HG03025 (cell line): ENCODE data around the gene RBM20.
A peak's percentile ranks its signal among the peaks of the same experiment; 100 is the strongest.

Experiments used
- ATAC-seq: cut with Tn5 transposase; IDR thresholded peaks from one replicate; pipeline ENCODE4 v1.9.1; 2021; ENCODE audit warnings: mild to moderate bottlenecking, moderate library complexity; ENCODE audit not compliant: unreplicated experiment, low FRiP score

RBM20 gene

DNA sequence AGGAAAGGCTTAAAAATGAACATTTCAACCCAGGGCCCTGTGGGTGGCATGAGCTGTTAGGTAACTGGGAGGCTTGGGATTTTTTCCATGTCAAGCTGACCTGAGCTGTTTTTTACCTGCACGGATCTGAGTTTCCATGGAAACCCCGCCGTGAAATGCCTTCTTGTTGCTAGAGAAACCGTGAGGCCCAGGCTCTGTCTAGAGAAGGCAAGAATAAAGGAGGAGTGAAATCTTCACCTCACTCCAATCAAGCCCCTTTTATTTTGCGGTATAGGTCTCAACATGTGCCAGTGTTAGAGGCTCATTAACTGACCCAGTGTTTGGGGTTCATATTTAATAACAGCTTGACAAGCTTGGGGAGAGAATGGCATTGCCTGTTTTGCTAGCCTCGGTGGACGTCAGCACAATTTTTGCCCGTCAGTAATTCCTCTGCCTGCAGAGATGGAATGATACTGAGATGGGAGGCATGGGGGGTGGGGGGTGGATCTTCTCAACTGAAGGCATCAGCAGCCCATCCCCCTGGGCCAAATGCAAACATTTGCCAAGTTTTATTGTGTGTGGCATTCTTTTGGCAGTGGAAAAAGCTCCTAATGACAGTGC, 178.7 kb downstream of the RBM20 start:
- no peak for ATAC-seq

DNA sequence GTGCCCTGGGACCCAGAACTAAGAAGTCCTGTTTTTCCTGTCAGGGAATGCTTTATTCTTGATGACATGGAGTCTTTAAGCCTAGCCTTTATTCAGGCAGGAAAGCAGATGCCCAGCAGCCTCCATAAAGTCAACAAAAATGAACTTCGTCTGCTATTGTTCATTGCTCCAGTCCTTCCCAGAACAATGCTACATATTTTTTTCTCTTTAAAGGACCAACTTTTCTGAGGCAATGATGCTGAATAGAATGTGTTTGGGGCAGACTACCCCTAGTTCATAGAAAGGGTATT, 180.0 kb downstream of the RBM20 start:
- no peak for ATAC-seq

DNA sequence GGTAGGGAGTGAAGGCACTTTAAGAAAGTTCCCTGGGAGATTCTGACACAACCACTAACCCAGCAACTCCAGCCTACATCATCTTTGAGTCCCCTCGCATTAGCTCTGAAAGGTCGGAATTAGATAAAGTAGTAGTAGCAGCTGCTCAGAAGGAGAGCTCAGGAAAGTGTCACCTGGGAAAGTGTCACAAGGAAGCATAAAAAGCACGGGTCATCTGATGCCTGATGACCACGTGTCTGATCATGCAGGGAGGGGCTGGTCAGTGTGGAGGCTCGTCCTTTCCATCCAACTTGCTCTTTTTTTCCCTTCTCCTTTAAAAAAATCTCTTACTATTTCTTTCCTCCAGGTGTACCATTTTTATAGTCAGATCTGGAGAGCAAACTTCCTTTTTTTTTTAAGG, 180.5 kb downstream of the RBM20 start:
- ATAC-seq: no peak

DNA sequence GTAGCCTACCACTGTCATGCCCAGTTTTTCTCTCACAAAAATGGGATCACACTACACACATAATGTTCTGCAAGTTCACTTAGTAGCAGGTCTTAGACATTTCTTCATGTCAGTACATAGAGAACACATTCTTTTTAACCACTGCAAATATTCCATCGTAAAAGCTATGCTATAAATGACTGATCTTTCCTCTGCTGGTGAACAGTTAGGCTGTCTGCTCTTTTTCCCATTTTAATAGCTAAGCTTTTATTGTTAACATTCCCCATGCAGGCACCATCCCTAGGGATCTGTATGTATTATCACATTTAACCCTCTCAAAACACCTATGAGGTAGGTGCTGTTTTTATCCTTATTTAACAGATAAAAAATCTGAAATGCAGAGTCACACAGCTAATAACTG, 181.4 kb downstream of the RBM20 start:
- ATAC-seq: no peak

DNA sequence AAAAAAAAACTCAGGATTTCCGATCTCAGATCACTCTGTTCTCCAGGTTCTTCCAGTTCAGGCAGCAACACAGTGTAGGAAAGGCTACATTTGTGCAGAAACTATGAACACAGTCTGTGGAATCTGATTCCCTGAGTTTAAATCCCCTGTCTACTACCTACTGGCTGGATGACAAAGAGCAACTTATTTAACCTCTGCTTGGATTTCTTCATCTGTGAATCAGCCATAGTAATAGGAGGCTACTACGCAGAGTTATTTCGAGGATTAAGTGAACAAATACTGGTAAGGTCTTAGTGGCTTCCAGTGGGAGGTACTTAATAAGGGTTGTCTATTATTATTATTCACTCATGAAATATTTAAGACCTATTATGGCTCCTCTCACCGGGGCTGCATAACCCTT, 183.3 kb downstream of the RBM20 start:
- no peak for ATAC-seq

DNA sequence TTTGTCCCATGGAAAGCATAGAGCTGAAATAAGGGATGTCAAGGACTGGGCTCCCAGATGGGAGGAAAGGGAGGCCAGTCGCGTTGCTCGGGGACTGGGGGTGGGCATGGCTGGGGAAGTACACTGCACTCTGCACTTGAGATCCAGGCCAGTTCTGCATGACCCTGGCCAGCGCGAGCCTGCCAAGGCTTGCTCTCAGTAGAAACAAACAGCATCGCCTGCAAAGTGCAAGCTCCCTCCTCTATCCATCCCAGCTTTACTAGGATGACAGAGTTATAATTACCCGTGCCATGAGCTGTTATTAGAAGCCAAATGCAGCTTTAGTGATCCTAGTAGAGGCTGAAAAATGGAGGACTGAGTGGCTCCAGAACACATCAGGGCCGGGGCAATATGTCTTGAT, 183.7 kb downstream of the RBM20 start:
- ATAC-seq: no peak

DNA sequence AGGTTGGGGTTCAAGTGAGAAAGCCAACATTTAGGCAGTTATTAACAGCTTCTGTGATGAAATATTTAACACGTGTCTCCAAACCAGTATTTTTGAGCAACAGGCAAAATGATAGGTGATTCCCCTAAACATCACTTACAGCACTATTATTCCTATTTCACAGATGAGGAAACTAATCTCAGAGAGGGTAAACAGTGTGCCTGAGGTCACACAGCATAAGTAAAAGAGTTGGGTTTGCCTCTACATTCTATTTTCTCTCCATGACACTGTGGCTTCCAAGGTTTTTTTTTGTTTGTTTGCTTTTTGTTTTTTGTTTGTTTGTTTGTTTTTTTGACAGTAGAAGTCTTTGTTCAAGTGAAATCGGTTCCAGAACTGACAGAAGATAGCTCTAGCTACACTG, 184.4 kb downstream of the RBM20 start:
- ATAC-seq: no peak

DNA sequence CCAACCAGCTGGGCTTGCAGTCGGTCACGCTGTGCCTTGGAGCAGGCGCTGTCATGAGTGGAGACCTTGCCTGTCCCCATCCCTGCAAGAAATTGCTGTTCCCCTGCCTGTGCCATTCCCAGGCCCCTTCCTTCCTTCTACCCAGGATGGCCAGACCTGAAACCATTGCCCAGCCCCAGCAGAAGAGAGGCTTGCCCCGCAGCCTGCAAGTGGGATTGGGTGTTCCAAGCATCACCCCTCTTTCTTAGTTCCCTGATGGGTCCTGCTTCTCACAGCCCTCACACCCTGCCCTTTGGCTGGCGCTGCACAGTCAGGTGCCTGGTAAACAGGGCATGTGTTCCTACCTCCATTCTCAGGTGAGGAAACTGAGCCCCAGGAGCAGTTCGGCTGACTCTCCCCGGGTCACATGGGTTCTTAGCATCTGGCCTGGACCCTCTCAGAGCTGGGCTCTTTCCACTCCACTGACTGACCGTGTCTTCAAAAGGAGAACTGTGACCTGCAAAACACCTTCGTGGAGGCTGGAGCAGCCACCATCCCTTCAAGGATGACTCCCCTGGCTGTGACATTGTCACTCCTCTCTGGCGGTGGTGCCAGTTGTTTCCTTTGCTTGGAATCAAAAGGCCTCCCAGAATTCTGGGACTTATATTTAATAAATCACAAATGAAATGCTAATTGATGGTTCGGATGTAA, 185.7 kb downstream of the RBM20 start:
- no peak for ATAC-seq

DNA sequence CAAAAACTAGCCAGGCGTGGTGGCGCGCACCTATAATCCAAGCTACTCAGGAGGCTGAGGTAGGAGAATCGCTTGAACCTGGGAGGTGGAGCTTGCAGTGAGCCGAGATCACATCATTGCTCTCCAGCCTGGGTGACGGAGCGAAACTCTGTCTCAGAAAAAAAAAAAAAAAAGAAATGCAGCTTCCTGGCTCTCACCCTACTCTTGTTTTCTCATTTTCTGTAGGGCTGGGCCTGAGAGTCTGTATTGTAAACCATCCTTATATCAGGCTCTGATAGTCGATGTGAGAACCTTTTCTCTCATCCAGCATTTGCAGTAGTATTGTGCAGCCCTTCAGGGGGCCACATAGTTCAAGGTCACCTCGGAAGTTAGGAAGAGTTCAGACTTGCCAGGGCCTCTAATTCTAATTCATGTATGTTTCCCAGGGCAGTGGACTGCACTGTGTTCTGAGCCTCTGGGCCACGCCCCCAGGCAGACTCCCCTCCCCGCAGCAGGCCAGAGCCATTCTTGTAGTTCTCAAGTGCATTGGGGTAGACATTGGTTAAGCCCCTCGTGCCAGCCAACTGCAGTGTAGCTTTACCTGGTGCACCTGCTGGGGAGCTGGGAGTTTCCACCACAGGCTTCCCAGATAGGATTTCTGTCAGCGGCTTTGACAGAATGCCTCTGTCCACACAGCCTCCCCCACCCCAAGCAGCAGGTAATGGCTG, 189.3 kb downstream of the RBM20 start:
- ATAC-seq: no peak

DNA sequence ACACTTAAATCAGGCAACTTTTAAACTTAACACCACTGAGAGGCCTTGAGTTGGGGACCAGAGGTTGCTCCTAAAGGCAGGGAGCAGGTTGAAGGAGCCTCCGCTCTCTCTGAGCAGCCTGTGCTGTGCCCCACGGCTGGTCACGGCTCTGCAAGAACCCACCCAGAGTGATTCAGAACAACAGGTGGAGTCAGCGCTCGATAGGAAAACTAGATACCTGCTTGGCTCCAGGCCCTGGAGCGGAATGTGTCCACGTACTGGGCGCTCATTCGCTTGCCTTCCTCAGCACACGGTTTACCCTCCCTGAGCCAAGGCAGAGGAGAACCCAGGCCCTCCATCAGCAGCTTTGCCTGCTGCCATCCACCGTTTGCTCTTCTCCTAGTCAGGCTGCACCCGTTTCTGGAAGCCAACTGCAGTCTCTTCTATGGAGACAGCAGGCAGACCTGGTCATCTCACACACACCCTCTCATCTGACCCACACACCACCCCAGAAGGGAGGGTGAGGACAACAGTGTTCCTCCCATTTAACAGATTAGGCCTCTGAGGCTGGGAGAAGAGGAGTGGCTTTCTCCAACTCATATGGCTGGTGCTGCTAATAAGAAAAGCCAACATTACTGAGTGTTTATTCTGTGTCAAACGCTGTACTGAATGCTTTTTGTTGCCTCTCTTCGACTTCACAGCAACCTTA, 189.9 kb downstream of the RBM20 start:
- no peak for ATAC-seq

DNA sequence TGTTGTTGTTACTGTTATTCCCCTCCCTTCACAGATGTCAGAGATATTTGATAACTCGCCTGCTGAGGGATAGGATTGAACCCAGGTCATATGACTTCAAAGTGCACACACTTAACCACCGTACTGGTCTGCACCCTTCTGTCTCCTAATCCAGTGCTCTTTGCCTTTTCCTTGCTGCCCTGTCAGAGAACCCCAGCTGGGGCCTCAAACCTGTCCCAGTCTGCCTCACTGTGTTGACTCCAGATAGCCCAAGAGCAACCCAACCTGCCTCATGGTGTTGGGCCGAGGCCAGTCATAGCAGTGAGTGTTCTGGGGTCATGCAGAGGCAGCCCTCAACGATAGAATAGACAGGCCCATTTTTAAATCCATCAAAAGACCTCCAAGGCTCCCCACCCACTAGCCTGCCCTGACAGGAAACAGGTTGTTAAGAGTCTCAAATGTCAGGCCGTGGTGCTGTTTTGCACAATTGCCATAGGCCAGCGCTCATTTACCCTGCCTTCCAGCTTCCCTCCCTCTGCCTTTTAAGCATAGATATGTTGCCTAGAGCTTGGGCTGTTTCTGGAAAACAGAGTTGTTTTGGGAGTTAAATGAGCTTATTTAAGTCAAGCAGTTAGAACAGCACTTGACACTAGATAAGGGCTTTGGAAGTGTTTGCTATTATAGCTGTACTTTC, 190.6 kb downstream of the RBM20 start:
- ATAC-seq: no peak

DNA sequence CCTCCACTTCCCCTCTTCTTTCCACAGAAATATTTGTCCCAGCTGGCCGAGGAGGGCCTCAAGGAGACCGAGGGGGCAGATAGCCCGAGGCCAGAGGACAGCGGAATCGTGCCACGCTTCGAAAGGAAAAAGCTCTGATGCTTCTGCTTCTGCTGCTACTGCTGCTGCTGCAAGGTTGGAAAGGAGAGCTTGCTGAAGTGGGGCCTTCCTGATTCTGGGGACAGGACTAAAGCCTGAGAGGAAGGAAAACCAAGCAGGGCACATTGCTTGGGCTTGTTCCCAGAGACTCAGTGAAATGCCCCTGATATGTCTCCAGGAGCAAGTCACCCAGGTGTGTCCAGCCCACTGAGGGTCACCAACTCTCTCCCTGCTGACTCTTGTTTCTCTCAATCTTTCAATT, 191.7 kb downstream of the RBM20 start:
- ATAC-seq: no peak

DNA sequence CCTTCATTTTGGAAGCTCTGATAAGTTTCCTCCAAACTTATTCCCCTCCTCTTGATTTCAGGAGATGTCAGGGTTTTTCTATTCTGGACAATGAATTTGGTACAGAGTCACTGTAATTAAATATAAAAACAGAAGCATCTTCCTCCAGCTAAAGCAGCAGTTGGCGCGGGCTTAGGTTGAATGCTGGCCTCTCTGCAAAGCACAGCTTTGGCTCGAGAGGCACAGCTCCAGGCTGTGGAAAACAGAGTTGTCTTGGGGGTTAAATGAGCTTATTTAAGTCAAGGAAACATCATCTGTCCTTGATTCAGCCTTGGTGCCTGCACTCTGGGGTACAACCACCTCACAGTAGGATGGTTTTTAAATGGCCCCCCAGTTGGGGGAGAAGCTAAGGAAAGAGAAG, 192.6 kb downstream of the RBM20 start:
- ATAC-seq: no peak

DNA sequence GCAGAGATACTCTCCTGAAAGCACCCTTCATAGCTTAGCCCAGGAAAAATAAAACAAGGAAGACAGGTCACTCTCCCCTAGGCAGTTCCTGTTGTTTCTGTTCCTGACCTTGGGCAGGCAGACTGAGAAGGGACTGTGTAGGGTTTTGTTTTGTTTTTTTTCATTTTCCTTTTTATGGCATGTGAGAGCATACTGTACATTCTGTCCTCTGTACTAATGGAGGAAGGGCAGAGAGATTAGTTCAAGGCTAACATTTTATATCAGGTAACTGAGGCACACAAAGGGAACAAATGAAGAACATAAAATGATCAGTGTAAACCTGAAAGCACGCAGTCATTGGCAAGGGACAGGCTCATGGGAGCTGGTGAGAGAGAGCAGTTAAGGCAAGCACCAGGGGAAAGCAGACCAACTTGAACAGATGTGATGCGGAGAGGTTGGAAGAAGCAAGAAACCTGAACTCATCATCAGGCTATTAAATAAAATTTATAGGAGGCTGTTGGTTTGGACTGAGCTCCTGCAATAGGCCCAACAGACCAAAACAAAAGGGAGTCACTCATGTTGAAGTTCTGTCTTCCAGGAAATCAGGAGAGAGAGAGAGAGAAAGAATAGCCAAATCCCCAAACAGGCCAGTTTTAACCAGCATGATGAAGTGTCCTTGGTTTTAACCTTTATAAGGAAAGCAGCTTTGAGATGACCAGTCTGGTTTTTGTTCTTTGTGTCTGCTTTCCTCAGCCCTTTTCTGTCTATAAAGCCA, 193.5 kb downstream of the RBM20 start:
- ATAC-seq: no peak

DNA sequence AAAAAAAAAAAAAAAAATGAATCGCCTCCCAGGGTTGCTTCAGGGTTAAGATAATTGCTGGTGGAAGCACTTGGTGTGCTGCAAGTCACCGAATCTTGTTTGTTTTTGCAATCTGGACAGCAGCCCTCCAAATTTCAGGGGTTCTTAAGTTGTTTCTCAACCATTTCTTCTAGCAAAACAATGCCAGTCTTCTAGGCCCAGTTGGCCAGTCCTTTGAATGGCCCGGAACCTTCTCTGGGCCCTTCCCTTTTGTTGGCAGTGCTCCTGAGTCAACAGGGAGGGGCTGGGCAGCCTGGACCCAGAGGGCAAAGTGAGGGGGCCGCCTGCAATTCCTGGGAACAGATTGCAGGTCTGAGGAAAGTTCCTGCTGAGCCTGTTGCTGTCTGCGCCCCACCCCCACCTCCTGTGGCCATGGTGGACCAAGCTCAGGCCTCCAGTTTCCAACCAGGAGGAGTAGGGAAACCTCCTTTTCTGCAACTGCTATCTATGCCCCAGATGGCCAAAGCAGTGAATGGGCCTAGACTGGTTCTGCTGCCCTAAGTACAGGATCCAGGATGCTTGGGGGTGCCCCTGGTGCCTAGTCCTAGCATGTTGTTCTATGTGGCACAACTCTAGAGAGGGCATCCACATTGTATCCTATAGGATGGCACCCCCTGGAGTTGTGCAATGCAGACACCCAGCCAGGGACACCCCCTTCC, 196.2 kb downstream of the RBM20 start:
- ATAC-seq: no peak

DNA sequence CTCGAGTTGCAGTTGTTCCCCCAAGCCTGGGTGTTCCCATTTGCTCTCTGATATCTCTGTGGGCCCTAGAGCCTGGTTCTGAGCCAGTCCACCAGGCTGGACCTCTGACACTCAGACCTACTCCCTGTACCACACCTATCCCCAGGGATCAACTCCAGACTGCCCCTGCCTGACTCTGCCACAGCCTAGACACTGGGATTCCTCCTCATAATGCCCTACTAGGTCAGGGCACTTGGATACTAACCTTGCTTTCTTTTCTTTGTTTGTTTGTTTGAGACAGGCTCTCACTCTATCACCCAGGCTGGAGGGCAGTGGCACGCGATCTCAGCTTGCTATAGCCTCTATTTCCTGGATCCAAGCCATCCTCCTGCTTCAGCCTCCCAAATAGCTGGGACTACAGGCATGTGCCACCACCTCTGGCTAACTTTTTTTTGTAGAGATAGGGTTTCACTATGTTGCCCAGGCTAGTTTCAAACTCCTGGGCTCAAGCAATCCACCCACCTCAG, 196.8 kb downstream of the RBM20 start:
- ATAC-seq: no peak

DNA sequence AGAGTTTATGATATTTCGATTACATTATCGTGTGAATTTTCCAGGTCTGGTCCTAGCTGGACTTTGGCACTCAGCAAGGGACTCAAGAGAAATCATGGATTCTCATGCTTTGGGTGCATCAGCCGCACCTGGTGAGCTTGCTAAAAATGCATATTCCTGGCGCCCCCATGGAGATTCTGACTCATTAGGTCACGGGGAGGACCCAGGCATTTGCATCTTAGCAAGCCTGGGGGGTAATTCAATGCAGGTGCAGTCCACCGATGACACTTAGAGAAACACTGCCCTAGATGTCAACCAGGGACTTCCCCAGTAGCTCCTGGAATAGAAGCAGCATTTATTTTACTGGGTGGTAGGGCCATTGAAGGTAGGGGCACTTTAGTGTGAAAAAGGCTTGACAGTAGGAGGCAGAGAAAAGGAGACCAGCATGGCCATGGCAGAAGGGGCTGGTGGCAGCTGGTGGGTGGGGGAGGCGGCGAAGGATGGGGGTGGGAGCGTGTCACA, 197.7 kb downstream of the RBM20 start:
- ATAC-seq: peak; percentile 71

DNA sequence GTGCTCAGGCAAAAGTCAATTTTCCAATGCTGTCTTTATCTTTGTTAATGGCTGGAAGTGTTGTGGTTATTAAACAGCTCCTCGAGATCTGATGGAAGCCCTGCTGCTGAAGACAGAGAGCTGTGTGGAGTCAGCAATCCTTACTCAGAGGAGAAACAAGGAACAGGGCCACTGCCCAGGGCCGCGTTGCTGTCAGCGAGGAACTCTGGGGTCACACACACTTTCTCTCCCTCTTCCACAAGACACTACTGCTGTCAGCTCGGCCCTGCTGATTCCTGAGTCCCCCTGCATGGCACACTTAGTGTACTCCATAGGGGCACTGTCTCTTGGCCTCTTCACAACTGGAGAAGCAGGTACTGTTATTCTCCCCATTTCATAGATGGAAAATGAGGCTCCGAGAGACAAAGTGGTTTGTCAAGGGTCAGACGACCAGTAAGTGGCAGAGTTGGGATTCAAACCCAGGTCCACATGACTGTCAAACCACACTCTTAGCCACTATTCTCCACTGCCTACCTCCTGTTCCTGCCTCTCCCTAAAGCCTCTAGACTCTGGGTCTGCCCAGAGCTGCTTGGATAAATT, 198.3 kb downstream of the RBM20 start:
- no peak for ATAC-seq

DNA sequence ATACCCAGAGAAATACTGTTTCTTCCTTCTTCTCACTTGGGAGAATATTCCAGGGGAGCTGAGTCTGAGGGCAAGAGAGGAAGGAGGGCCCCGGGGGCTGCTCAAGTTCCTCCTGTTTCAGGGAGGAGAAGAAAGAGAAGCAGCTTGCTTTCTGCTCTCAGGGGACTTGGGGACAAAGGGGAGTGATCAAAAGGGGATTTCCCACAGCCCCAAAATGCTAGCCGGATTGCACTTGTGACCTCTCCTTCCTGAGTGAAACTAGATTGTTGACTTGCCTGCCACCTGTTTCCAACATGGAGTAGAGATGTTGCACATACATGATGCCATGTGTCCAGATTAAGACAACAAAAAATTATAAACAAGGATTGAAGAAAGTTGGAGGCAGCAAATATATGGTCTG, 198.9 kb downstream of the RBM20 start:
- peak; percentile 51 for ATAC-seq
